ENCODE data around the gene MGA. TPM values are rescaled to one million over a fixed set of nuclear protein-coding genes. Genes with fewer than 3 reads are reported as not detected.

Gene MGA
- total and polyA plus RNA-seq, 4 donors: 2.7 to 86.2 (median 14.1) TPM

- H3K36me3 ChIP-seq (ENCODE audit: control insufficient read depth in 4 of 4, insufficient read depth in 4 of 4, low read length in 4 of 4): peaks cover 0 to 22% (median 11%) of the 10 kb centered on the region in 4 donors
- TF ChIP-seq, protein P1, sequence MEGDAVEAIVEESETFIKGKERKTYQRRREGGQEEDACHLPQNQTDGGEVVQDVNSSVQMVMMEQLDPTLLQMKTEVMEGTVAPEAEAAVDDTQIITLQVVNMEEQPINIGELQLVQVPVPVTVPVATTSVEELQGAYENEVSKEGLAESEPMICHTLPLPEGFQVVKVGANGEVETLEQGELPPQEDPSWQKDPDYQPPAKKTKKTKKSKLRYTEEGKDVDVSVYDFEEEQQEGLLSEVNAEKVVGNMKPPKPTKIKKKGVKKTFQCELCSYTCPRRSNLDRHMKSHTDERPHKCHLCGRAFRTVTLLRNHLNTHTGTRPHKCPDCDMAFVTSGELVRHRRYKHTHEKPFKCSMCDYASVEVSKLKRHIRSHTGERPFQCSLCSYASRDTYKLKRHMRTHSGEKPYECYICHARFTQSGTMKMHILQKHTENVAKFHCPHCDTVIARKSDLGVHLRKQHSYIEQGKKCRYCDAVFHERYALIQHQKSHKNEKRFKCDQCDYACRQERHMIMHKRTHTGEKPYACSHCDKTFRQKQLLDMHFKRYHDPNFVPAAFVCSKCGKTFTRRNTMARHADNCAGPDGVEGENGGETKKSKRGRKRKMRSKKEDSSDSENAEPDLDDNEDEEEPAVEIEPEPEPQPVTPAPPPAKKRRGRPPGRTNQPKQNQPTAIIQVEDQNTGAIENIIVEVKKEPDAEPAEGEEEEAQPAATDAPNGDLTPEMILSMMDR (IDR thresholded peaks at IDR 0.05; ENCODE audit: control extremely low read depth, extremely low read depth): no peak
- ATAC-seq (ENCODE audit: insufficient read depth, low FRiP score) (no peak), DNase-seq (no peak)
- H3K9ac ChIP-seq (ENCODE audit: insufficient read depth in 1 of 2, low read length in 2 of 2): no peak overlapping the region
- no peaks in the 10 kb centered on the region for H3K9me3 ChIP-seq (ENCODE audit: control insufficient read depth in 4 of 4, insufficient read depth in 3 of 4, low read length in 3 of 4)
- H3K4me3 ChIP-seq: no peak overlapping the region
- no peak overlapping the region for H3K27ac ChIP-seq (ENCODE audit: low read depth in 1 of 2, low read length in 1 of 2)
- H3K27me3 ChIP-seq (ENCODE audit: control insufficient read depth in 3 of 3, insufficient read depth in 3 of 3, low read length in 2 of 3): no peaks in the 10 kb centered on the region
- 48 to 69% methylated on average over 12 of the region's 12 CpGs for WGBS, 2 donors
- peaks cover 0 to 3% (median 0%) of the 10 kb centered on the region in 5 donors for H3K4me1 ChIP-seq (ENCODE audit: control insufficient read depth in 5 of 5, insufficient read depth in 5 of 5, low read length in 5 of 5)
Measured at GRCh38 chr15:41809526-41810220, 149.5 kb downstream of the MGA start.

DNA sequence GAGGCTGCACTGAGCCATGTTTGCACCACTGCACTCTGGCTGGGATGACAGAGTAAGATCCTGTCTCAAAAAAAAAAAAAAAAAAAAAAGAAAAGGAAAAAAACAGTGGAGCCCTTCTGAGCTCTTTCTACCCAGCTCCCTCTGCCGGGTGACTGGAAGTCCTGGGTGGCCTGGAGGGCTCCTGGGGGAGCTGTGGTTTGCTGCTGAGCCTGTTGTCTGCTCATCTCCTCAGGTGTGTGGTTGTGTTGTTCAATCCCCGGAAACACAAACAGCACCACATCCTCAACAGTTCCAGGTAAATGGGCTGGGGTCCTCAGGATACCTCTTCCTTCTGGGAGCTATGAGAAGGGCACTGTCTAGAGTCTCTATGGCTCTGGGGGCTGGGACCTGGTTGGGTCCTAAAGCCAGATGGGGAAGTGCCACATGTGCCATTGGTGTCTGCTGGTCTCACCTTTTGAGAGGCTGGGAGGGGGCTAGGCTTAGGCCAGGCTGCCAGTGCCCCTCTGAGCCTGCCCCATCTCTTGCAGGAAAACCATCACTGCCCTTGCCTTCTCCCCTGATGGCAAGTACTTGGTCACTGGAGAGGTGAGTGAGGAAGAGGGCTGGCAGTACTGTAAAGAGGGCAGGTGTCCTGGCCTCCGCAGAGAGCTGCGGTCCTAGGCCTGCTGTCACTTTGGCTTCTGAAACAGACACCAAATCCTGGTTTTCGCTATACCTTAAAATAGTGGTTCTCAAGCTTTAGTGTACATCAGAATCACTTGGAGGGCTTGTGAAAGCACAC lies 150.6 kb downstream of the MGA start:
- H3K9ac ChIP-seq (ENCODE audit: insufficient read depth in 1 of 2, low read length in 2 of 2): no peak overlapping the region
- DNase-seq: no peak
- H3K36me3 ChIP-seq (ENCODE audit: control insufficient read depth in 4 of 4, insufficient read depth in 4 of 4, low read length in 4 of 4): peaks cover 0 to 29% (median 10%) of the 10 kb centered on the region in 4 donors
- 93 to 96% methylated on average over 5 of the region's 5 CpGs for WGBS, 2 donors
- no peaks in the 10 kb centered on the region for H3K27me3 ChIP-seq (ENCODE audit: control insufficient read depth in 3 of 3, insufficient read depth in 3 of 3, low read length in 2 of 3)
- no peak overlapping the region for H3K27ac ChIP-seq (ENCODE audit: low read depth in 1 of 2, low read length in 1 of 2)
- no peak for ATAC-seq (ENCODE audit: insufficient read depth, low FRiP score)
- H3K4me1 ChIP-seq (ENCODE audit: control insufficient read depth in 5 of 5, insufficient read depth in 5 of 5, low read length in 5 of 5): no peaks in the 10 kb centered on the region
- H3K4me3 ChIP-seq: no peak overlapping the region
- H3K9me3 ChIP-seq (ENCODE audit: control insufficient read depth in 4 of 4, insufficient read depth in 3 of 4, low read length in 3 of 4): no peaks in the 10 kb centered on the region
- TF ChIP-seq, protein P1 (IDR thresholded peaks at IDR 0.05; ENCODE audit: control extremely low read depth, extremely low read depth): no peak

- H3K4me3 ChIP-seq: no peak overlapping the region
- peak; percentile 85 for ATAC-seq (ENCODE audit: insufficient read depth, low FRiP score)
- DNase-seq: peak; percentile 88 to 90 (median 88)
- no peaks in the 10 kb centered on the region for H3K9me3 ChIP-seq (ENCODE audit: control insufficient read depth in 4 of 4, insufficient read depth in 3 of 4, low read length in 3 of 4)
- H3K4me1 ChIP-seq (ENCODE audit: control insufficient read depth in 5 of 5, insufficient read depth in 5 of 5, low read length in 5 of 5): no peaks in the 10 kb centered on the region
- 43 to 46% methylated on average over 18 of the region's 18 CpGs for WGBS, 2 donors
- H3K36me3 ChIP-seq (ENCODE audit: control insufficient read depth in 4 of 4, insufficient read depth in 4 of 4, low read length in 4 of 4): peaks cover 0 to 32% (median 11%) of the 10 kb centered on the region in 4 donors
- TF ChIP-seq, protein P1 (IDR thresholded peaks at IDR 0.05; ENCODE audit: control extremely low read depth, extremely low read depth): peak; percentile 92
- H3K9ac ChIP-seq (ENCODE audit: insufficient read depth in 1 of 2, low read length in 2 of 2): no peak overlapping the region
- H3K27me3 ChIP-seq (ENCODE audit: control insufficient read depth in 3 of 3, insufficient read depth in 3 of 3, low read length in 2 of 3): no peaks in the 10 kb centered on the region
- no peak overlapping the region for H3K27ac ChIP-seq (ENCODE audit: low read depth in 1 of 2, low read length in 1 of 2)
Measured at GRCh38 chr15:41811432-41812195, 151.4 kb downstream of the MGA start.

Measured in lung (tissue), 12 donors.